ENCODE measurements around the gene FECH. TPM values are rescaled to one million over a fixed set of nuclear protein-coding genes. Genes with fewer than 3 reads are reported as not detected.

The FECH gene
- total RNA-seq, 4 donors from 2014 or later = 20.3 to 137 (median 30.7) TPM

DNA sequence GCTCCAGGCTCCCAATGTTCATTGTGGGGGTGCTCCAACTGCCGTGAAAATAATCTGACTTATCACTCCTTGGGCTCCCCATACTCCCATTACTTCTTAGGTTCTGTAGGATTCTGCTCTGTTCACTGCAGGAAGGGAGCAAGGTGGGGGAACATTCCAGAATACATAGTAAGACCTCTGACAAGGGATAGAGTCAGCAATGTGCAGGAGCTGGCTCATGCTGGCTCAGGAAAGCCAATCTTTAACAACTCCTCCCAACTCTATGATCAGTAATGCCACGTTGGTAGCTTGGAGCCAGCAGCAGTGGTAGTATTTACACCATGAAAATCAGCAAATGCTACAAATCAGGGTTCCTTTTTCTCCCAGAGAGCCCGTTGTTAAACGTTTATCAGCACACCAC, 44.4 kb downstream of the FECH start:
- no peak for TF ChIP-seq POLR2A (IDR thresholded peaks at IDR 0.05)
- TF ChIP-seq, protein P1, sequence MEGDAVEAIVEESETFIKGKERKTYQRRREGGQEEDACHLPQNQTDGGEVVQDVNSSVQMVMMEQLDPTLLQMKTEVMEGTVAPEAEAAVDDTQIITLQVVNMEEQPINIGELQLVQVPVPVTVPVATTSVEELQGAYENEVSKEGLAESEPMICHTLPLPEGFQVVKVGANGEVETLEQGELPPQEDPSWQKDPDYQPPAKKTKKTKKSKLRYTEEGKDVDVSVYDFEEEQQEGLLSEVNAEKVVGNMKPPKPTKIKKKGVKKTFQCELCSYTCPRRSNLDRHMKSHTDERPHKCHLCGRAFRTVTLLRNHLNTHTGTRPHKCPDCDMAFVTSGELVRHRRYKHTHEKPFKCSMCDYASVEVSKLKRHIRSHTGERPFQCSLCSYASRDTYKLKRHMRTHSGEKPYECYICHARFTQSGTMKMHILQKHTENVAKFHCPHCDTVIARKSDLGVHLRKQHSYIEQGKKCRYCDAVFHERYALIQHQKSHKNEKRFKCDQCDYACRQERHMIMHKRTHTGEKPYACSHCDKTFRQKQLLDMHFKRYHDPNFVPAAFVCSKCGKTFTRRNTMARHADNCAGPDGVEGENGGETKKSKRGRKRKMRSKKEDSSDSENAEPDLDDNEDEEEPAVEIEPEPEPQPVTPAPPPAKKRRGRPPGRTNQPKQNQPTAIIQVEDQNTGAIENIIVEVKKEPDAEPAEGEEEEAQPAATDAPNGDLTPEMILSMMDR (IDR thresholded peaks at IDR 0.05) = no peak
- H3K4me3 ChIP-seq = no peak overlapping the region
- H3K27me3 ChIP-seq = no peaks in the 10 kb centered on the region
- no peaks in the 10 kb centered on the region for H3K36me3 ChIP-seq
- no peaks in the 10 kb centered on the region for H3K4me1 ChIP-seq
- no peaks in the 10 kb centered on the region for H3K9me3 ChIP-seq
- intact Hi-C loops (cut with DNase I; ENCODE audit: low total_unique reads) = no loop called here
- H3K27ac ChIP-seq = no peak overlapping the region
- no peak for DNase-seq

DNA sequence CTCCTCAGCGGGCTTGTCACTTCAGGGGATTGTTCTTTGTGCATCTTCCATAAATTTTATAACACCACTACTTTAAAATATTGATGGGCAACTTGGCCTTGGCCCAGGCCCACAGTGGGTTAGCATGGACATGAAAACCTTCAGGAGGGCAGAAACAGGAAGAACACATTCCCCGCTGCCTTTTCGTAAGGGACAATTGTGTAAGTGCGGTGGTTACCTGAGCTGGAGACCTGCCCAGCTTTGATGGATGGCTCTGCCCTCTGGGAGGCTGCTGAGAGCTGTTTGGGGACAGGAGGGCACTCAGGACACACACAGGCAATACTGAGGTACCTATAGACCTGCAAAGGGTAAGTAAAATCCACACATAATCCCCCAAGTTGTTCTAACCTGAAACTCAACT, 46.8 kb downstream of the FECH start:
- Histone ChIP-seq H3K9me3 (no peaks in the 10 kb centered on the region), H3K4me3 (no peak overlapping the region), H3K4me1 (no peaks in the 10 kb centered on the region), H3K36me3 (no peaks in the 10 kb centered on the region), H3K27ac (no peak overlapping the region), H3K27me3 (no peaks in the 10 kb centered on the region)
- TF ChIP-seq, protein P1 (IDR thresholded peaks at IDR 0.05) = no peak
- no peak for TF ChIP-seq POLR2A (IDR thresholded peaks at IDR 0.05)
- no peak for DNase-seq
- intact Hi-C loops (cut with DNase I; ENCODE audit: low total_unique reads) = no loop called here

DNA sequence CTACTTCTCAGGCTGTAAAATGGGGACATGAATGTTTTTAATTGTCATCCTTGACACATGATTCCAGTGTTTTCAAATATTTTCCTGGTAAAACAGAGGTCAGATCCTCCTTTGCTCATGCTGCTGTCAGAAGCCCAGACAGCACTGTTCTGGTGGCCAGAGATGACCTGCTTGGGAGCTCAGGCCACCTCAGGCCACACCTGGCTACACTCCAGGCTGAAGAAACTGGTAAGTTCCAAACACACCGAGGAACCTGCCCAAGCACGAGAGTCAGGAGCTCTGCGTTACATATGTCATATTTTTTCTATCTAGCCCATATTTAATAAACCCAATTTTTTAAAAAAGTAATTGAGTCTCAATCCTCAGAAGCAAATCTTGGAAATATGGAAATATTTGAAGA, 47.9 kb downstream of the FECH start:
- Histone ChIP-seq H3K9me3 (no peaks in the 10 kb centered on the region), H3K27me3 (no peaks in the 10 kb centered on the region), H3K4me1 (no peaks in the 10 kb centered on the region), H3K27ac (no peak overlapping the region), H3K4me3 (no peak overlapping the region), H3K36me3 (no peaks in the 10 kb centered on the region)
- intact Hi-C loops (cut with DNase I; ENCODE audit: low total_unique reads) = no loop called here
- TF ChIP-seq, protein P1 (IDR thresholded peaks at IDR 0.05) = no peak
- TF ChIP-seq POLR2A (IDR thresholded peaks at IDR 0.05) = no peak
- DNase-seq = no peak

- TF ChIP-seq POLR2A (IDR thresholded peaks at IDR 0.05) = no peak
- TF ChIP-seq, protein P1 (IDR thresholded peaks at IDR 0.05) = no peak
- no peak overlapping the region for H3K4me3 ChIP-seq
- no peak overlapping the region for H3K27ac ChIP-seq
- intact Hi-C loops (cut with DNase I; ENCODE audit: low total_unique reads) = no loop called here
- no peak for DNase-seq
- no peaks in the 10 kb centered on the region for H3K4me1 ChIP-seq
- no peaks in the 10 kb centered on the region for H3K36me3 ChIP-seq
- no peaks in the 10 kb centered on the region for H3K9me3 ChIP-seq
- H3K27me3 ChIP-seq = no peaks in the 10 kb centered on the region
These were observed 52.0 kb downstream of the FECH start for GRCh38 chr18:57534511-57534909.

GRCh38 chr18:57533868-57534510, 52.5 kb downstream of the FECH start:
- Histone ChIP-seq H3K36me3 (no peaks in the 10 kb centered on the region), H3K27me3 (no peaks in the 10 kb centered on the region), H3K4me1 (no peaks in the 10 kb centered on the region), H3K9me3 (no peaks in the 10 kb centered on the region), H3K4me3 (no peak overlapping the region), H3K27ac (no peak overlapping the region)
- no peak for DNase-seq
- no peak for TF ChIP-seq POLR2A (IDR thresholded peaks at IDR 0.05)
- TF ChIP-seq, protein P1 (IDR thresholded peaks at IDR 0.05) = no peak
- intact Hi-C loops (cut with DNase I; ENCODE audit: low total_unique reads) = no loop called here
